Small intestine (tissue), 7 donors: Measurements from ENCODE around the gene PI4KA. TPM values are rescaled to one million over a fixed set of nuclear protein-coding genes. Genes with fewer than 3 reads are reported as not detected.

Source experiments
- DNase-seq, 2 donors: peaks; one replicate each; pipeline versions ENCODE4 v3.0.0 to v3.0.0-alpha.2; 2013
- FAIRE-seq: peaks from 2 replicates; lab custom pipeline; 2012; peaks lifted over from hg19 to GRCh38; lab: Jason Lieb, UNC
- H3K27ac ChIP-seq, 3 donors: one replicate each; pipeline ENCODE4 v1.5.1; 2013; ENCODE audit warnings: low read length in 2 of 3, mild to moderate bottlenecking in 2 of 3, control low read depth in 1 of 3, inconsistent platforms in 1 of 3, low read depth in 1 of 3, moderate library complexity in 1 of 3
- H3K27me3 ChIP-seq, 3 donors: one replicate each; pipeline ENCODE4 v1.6.1; 2013; ENCODE audit warnings: low read length in 3 of 3, inconsistent platforms in 1 of 3; ENCODE audit not compliant: control insufficient read depth in 3 of 3, insufficient read depth in 3 of 3
- H3K36me3 ChIP-seq, 3 donors: one replicate each; pipeline ENCODE4 v1.6.1; 2013; ENCODE audit warnings: low read length in 3 of 3, inconsistent platforms in 1 of 3, low read depth in 1 of 3, mild to moderate bottlenecking in 1 of 3, moderate library complexity in 1 of 3; ENCODE audit not compliant: control insufficient read depth in 3 of 3, insufficient read depth in 2 of 3
- H3K4me1 ChIP-seq, 3 donors: one replicate each; pipeline ENCODE4 v1.6.1; 2013; ENCODE audit warnings: low read length in 2 of 3, inconsistent platforms in 1 of 3, low read depth in 1 of 3, mild to moderate bottlenecking in 1 of 3, moderate library complexity in 1 of 3; ENCODE audit not compliant: control insufficient read depth in 3 of 3, insufficient read depth in 2 of 3
- H3K4me3 ChIP-seq, 3 donors: one replicate each; pipeline ENCODE4 v1.5.1; 2013; ENCODE audit warnings: low read length in 3 of 3, control low read depth in 1 of 3, inconsistent platforms in 1 of 3, low read depth in 1 of 3, mild to moderate bottlenecking in 1 of 3, moderate library complexity in 1 of 3
- H3K9me3 ChIP-seq, 2 donors: one replicate each; pipeline ENCODE4 v1.6.1; 2013; ENCODE audit warnings: low read depth in 1 of 2, low read length in 1 of 2; ENCODE audit not compliant: control insufficient read depth in 2 of 2, insufficient read depth in 1 of 2
- WGBS, 3 donors: extraction: QIAGEN DNeasy Blood & Tissue Kit; methylation state at CpG; one replicate each; pipeline ENCODE4 v1.1.7; 2013; 5-methylcytosine and 5-hydroxymethylcytosine counted together
- polyA plus RNA-seq, 4 donors: library from polyadenylated mRNA; stranded (reverse) in 3 of 4; unstranded in 1 of 4; fragments of 200-250 nt in 3 of 4; fragments of 120-200 nt in 1 of 4; gene quantifications; one replicate each; pipeline versions ENCODE4 v1.2.1 to v1.2.3, GENCODE V29; 2013
- donor health status: healthy with polysubstance abuse.
- donor health status: control.
- donor health status: control.
- donor health status: Bipolar disorder and iron deficiency.
- donor health status: healthy.

The PI4KA gene
- polyA plus RNA-seq, 4 donors = 40.5 to 82.0 (median 45.8) TPM

DNA sequence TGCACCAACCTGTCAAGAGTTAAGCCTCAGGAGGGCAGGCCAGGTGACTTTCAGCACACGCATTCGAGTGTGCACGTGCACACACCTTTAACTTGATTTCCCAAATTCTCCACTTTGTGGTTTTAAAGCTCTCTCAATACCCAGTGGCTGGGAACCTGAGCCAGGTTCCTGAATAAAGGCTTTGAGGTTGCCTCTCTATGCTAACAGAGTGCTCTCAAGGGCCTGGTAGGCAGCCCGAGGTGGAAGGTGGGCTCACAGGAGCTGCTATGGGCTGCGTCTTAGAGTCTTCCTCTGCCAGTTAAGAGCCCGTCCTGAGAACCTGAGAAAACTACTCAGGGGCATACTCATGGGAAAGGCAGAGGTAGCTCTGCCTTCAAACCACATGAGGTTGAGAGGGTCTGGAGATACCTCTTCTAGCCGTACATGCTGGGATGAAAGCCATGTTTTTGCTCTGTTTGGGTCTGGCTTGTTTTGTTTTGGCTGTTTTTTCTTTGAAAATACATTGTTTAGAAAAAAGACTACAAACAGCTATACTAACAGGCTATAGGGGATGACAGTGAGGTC is 96.3 kb downstream of the PI4KA start:
- Histone ChIP-seq H3K27me3 (no peaks in the 10 kb centered on the region), H3K27ac (no peak overlapping the region), H3K36me3 (peaks cover 18 to 51% (median 22%) of the 10 kb centered on the region in 3 donors), H3K4me3 (no peak overlapping the region), H3K4me1 (no peaks in the 10 kb centered on the region), H3K9me3 (no peaks in the 10 kb centered on the region)
- 92 to 94% (median 94%) methylated on average over 7 of the region's 7 CpGs for WGBS, 3 donors
- FAIRE-seq (no peak), DNase-seq (no peak)

- H3K27me3 ChIP-seq = no peaks in the 10 kb centered on the region
- H3K9me3 ChIP-seq = no peaks in the 10 kb centered on the region
- DNase-seq (no peak), FAIRE-seq (no peak)
- H3K4me1 ChIP-seq = no peaks in the 10 kb centered on the region
- H3K27ac ChIP-seq = no peak overlapping the region
- H3K36me3 ChIP-seq = peaks cover 18 to 51% (median 22%) of the 10 kb centered on the region in 3 donors
- no peak overlapping the region for H3K4me3 ChIP-seq
- WGBS, 3 donors = 87% methylated on average over 2 of the region's 2 CpGs
These were observed 97.1 kb downstream of the PI4KA start for GRCh38 chr22:20761536-20761935.

GRCh38 chr22:20760084-20760483 is 98.5 kb downstream of the PI4KA start:
- H3K36me3 ChIP-seq = peaks cover 18 to 45% (median 22%) of the 10 kb centered on the region in 3 donors
- no peak overlapping the region for H3K27ac ChIP-seq
- 97 to 99% (median 98%) methylated on average over 2 of the region's 2 CpGs for WGBS, 3 donors
- H3K9me3 ChIP-seq = no peaks in the 10 kb centered on the region
- H3K27me3 ChIP-seq = no peaks in the 10 kb centered on the region
- no peaks in the 10 kb centered on the region for H3K4me1 ChIP-seq
- FAIRE-seq = no peak
- no peak for DNase-seq
- no peak overlapping the region for H3K4me3 ChIP-seq

DNA sequence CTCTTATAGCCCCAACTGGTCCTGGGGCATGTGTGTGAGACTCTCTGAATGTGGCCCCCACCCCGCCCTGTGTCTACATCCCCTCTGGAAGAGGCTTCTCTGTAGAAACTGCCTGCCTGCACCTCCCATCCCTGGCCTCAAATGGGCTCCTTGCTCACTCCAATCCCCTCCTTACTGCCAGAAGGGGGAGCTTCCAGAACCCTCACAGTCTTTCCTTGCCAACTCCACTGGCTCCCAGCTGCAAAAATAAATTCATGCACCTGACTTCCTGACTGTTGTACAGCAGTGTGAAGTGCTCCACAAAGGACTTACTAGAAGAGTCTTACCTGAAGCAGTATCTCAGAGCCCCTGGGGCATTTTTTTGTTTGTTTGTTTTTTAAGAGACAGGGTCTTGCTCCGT is 99.9 kb downstream of the PI4KA start:
- Histone ChIP-seq H3K27ac (no peak overlapping the region), H3K4me3 (no peak overlapping the region), H3K9me3 (no peaks in the 10 kb centered on the region), H3K36me3 (peaks cover 10 to 35% (median 12%) of the 10 kb centered on the region in 3 donors), H3K4me1 (no peaks in the 10 kb centered on the region), H3K27me3 (no peaks in the 10 kb centered on the region)
- FAIRE-seq = no peak
- no peak for DNase-seq
- 94 to 100% (median 96%) methylated on average over 2 of the region's 2 CpGs for WGBS, 3 donors

DNA sequence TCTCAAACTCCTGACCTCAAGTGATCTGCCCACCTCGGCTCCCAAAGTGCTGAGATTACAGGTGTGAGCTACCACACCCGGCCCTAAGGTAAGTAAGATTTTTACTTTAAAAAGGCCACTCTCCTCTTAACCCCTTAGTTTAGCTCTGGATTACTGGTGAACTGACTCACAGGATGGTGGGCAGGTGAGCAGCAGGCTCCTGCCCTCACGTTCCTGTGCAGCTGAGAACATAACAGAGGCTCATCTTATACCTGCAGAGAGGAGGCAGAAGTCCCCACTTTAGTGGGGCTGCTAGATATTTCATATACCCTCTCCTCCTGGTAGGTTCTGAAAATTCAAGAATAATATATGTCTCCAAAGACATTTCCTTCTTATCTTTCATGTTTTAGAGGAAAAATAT is 101.8 kb downstream of the PI4KA start:
- no peak overlapping the region for H3K27ac ChIP-seq
- DNase-seq (no peak), FAIRE-seq (no peak)
- no peaks in the 10 kb centered on the region for H3K27me3 ChIP-seq
- WGBS, 3 donors = 93 to 95% (median 95%) methylated on average over 3 of the region's 3 CpGs
- no peaks in the 10 kb centered on the region for H3K4me1 ChIP-seq
- H3K4me3 ChIP-seq = no peak overlapping the region
- H3K36me3 ChIP-seq = peaks cover 7 to 38% (median 9%) of the 10 kb centered on the region in 3 donors
- no peaks in the 10 kb centered on the region for H3K9me3 ChIP-seq

DNA sequence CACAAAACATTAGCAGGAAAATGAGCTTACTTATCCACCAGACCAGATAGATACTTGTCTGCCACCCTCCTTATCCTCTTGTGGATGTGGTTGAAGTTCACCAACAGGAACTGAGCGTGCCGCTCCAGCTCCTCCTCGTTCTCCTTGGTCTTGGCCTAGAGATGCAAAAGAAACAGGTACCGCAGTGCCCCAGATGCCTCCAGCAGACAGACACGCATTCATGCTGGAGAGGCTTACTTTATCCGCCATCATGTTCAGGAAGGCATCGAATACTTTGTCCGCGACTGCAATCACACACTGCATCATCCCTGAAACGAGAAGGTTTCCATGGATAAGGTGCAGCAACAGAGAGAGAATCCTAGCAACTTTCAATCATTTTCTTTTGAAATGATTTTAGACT is 105.7 kb downstream of the PI4KA start:
- FAIRE-seq = no peak
- no peaks in the 10 kb centered on the region for H3K4me1 ChIP-seq

DNA sequence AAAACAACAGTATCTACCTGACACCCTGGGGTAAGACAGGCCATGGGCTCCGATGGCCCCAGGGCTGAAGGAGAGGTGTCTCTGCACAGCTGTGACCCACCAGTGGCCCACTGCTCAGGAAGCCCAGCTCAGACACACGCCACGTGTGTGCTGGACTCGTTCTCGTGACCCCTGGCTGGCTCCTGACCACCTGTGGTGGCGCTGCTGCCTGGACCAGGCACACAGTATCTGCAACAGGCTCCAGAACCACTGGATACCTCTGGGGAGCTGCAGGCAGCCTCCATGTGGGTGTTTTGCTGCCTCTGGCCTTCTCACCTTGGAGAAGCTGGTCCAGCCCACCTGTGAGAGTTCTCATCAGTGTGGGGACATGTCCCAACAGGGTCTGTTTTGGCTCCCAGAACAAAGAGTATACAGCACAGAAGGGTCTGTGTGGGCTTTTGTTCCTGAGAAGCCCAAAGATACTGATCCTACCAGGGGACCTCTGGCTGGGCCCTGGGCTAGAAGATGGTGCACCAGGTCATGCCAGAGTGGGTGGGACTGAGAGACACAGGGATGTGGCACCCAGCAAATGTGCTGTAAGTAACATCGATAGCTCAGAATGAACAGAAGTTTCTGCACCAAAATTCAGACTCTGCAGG is 106.4 kb downstream of the PI4KA start:
- Histone ChIP-seq H3K4me3 (no peak overlapping the region), H3K9me3 (no peaks in the 10 kb centered on the region), H3K27me3 (no peaks in the 10 kb centered on the region), H3K27ac (no peak overlapping the region), H3K36me3 (peaks cover 0 to 66% (median 8%) of the 10 kb centered on the region in 3 donors), H3K4me1 (no peaks in the 10 kb centered on the region)
- FAIRE-seq (no peak), DNase-seq (no peak)
- whole genome bisulfite sequencing, 3 donors = 91 to 98% (median 95%) methylated on average over 7 of the region's 7 CpGs

More for the DNA sequence above, 105.7 kb downstream of the PI4KA start:
- no peaks in the 10 kb centered on the region for H3K9me3 ChIP-seq
- no peak overlapping the region for H3K4me3 ChIP-seq
- WGBS, 3 donors = 95 to 96% (median 95%) methylated on average over 10 of the region's 10 CpGs
- peaks cover 0 to 62% (median 8%) of the 10 kb centered on the region in 3 donors for H3K36me3 ChIP-seq
- DNase-seq = no peak
- H3K27me3 ChIP-seq = no peaks in the 10 kb centered on the region
- H3K27ac ChIP-seq = no peak overlapping the region

- Histone ChIP-seq H3K27ac (no peak overlapping the region), H3K4me1 (no peaks in the 10 kb centered on the region), H3K27me3 (no peaks in the 10 kb centered on the region), H3K9me3 (no peaks in the 10 kb centered on the region), H3K4me3 (no peak overlapping the region), H3K36me3 (peaks cover 2 to 73% (median 15%) of the 10 kb centered on the region in 3 donors)
- DNase-seq (no peak), FAIRE-seq (no peak)
- WGBS, 3 donors = 94 to 98% (median 94%) methylated on average over 18 of the region's 18 CpGs
These were observed 107.3 kb downstream of the PI4KA start for GRCh38 chr22:20751185-20751851.
